Loucy (cell line): ENCODE data around the gene PLEKHF1.

Experiments
- EZH2phosphoT487 ChIP-seq: fragments of 200-600 bp; IDR thresholded peaks from 2 replicates; pipeline ENCODE4 v1.6.1; 2018; ENCODE audit warnings: antibody characterized with exemption, mild to moderate bottlenecking, moderate library complexity, borderline replicate concordance
- TF ChIP-seq, protein P1 (sequence below): fragments of 200-600 bp; sonication (generic); conservative IDR thresholded peaks from 2 replicates; pipeline ENCODE4 v1.5.1; 2014; ENCODE audit warnings: mild to moderate bottlenecking, antibody characterized with exemption, low read length

DNA sequence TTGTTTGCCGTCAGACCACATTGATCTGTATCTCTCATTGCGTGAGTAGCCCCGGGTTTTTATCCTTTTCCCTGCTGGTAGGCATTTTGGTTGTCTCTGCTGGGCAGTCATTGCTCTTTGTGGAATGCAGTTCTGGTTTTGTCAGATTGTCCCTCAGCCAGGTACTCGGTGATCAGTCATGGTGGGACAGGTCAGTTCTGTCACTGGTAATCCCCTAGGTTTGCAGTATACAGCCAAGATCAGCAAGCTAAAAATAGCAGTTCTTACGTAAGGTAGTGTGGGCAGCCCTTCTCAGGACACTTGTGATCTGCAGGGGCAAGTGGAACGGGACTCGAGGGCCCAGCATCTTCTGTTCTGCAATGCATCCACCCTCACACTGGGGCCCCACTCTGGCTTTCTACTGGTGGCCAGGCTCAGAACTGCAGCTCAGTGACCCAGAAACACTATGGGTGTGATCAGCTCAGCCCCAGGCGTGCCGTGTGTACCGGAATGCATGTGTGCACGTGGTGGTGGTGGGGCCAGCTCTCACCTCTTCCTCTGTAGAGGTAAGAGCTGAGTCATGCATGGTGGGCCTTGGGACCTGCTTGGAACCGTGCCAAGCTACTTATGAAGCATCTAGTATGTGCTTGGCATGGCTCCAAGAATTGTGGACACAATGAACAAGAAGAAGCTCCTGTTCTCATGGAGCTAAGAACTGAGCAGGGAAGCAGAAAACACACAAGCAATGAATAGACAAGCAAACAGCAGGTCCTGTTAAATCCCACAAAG is 6.3 kb downstream of the PLEKHF1 start:
- TF ChIP-seq, protein P1, sequence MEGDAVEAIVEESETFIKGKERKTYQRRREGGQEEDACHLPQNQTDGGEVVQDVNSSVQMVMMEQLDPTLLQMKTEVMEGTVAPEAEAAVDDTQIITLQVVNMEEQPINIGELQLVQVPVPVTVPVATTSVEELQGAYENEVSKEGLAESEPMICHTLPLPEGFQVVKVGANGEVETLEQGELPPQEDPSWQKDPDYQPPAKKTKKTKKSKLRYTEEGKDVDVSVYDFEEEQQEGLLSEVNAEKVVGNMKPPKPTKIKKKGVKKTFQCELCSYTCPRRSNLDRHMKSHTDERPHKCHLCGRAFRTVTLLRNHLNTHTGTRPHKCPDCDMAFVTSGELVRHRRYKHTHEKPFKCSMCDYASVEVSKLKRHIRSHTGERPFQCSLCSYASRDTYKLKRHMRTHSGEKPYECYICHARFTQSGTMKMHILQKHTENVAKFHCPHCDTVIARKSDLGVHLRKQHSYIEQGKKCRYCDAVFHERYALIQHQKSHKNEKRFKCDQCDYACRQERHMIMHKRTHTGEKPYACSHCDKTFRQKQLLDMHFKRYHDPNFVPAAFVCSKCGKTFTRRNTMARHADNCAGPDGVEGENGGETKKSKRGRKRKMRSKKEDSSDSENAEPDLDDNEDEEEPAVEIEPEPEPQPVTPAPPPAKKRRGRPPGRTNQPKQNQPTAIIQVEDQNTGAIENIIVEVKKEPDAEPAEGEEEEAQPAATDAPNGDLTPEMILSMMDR = peak; percentile 53
- no peak for TF ChIP-seq EZH2phosphoT487
